HG02623 (cell line): Measurements from ENCODE around the gene ATP2B1.
"Not testable (repeated sequence)": the region's sequence is repeated elsewhere in the genome, so short reads cannot be mapped to it uniquely, and the experiment has no call there.

ENCODE experiments used
- ATAC-seq: cut with Tn5 transposase; IDR thresholded peaks from one replicate; pipeline ENCODE4 v1.9.1; 2021; ENCODE audit warnings: moderate library complexity; ENCODE audit not compliant: unreplicated experiment

ATP2B1 gene

GRCh38 chr12:89717759-89718523 is 9.3 kb upstream of the ATP2B1 start:
- ATAC-seq: no peak

GRCh38 chr12:89712706-89713105 is 4.1 kb upstream of the ATP2B1 start:
- no peak for ATAC-seq

GRCh38 chr12:89710873-89711750 is 2.5 kb upstream of the ATP2B1 start:
- no peak for ATAC-seq

GRCh38 chr12:89709995-89710872 is 1.6 kb upstream of the ATP2B1 start:
- ATAC-seq: no peak

GRCh38 chr12:89709157-89709994 is 738 bp upstream of the ATP2B1 start:
- peak; percentile 67 for ATAC-seq

GRCh38 chr12:89707703-89708564 is 704 bp downstream of the ATP2B1 start:
- ATAC-seq: no peak

GRCh38 chr12:89706986-89707702 is 1.5 kb downstream of the ATP2B1 start:
- ATAC-seq: no peak

- no peak for ATAC-seq
Measured at GRCh38 chr12:89706551-89706950, 2.1 kb downstream of the ATP2B1 start.

GRCh38 chr12:89704457-89704856 is 4.2 kb downstream of the ATP2B1 start:
- ATAC-seq: no peak

- ATAC-seq: no peak
Measured at GRCh38 chr12:89703768-89704167, 4.9 kb downstream of the ATP2B1 start.

GRCh38 chr12:89702503-89702902 is 6.1 kb downstream of the ATP2B1 start:
- no peak for ATAC-seq

- no peak for ATAC-seq
Measured at GRCh38 chr12:89701606-89702206, 6.9 kb downstream of the ATP2B1 start.

GRCh38 chr12:89700191-89700810 is 8.3 kb downstream of the ATP2B1 start:
- ATAC-seq: no peak

- no peak for ATAC-seq
Measured at GRCh38 chr12:89698607-89699006, 10.0 kb downstream of the ATP2B1 start.

- not testable (repeated sequence) for ATAC-seq
Measured at GRCh38 chr12:89697728-89698127, 10.9 kb downstream of the ATP2B1 start.

- ATAC-seq: no peak
Measured at GRCh38 chr12:89697296-89697695, 11.3 kb downstream of the ATP2B1 start.

- no peak for ATAC-seq
Measured at GRCh38 chr12:89695830-89696229, 12.8 kb downstream of the ATP2B1 start.

GRCh38 chr12:89695100-89695499 is 13.5 kb downstream of the ATP2B1 start:
- ATAC-seq: no peak
